Trophoblast cell (in vitro differentiated cells and primary cell): ENCODE results near the gene MYO1D.

Experiments used
- DNase-seq, 2 donors: peaks; one replicate each; pipeline ENCODE4 v3.0.0-alpha.2; 2016
- H2AFZ ChIP-seq: 2 replicates; pipeline ENCODE4 v1.6.1; 2013; ENCODE audit warnings: low read length, moderate library complexity, mild to moderate bottlenecking; ENCODE audit not compliant: insufficient read depth, poor library complexity
- H2AK5ac ChIP-seq: 2 replicates; pipeline ENCODE4 v1.6.1; 2013; ENCODE audit warnings: mild to moderate bottlenecking, low read length
- H2BK120ac ChIP-seq: 2 replicates; pipeline ENCODE4 v1.6.1; 2013; ENCODE audit warnings: low read length, mild to moderate bottlenecking, moderate library complexity; ENCODE audit not compliant: insufficient read depth, poor library complexity
- H2BK12ac ChIP-seq: 2 replicates; pipeline ENCODE4 v1.6.1; 2013; ENCODE audit warnings: mild to moderate bottlenecking, low read length, moderate library complexity
- H2BK5ac ChIP-seq: 2 replicates; pipeline ENCODE4 v1.6.1; 2013; ENCODE audit warnings: low read length, low read depth, moderate library complexity, mild to moderate bottlenecking; ENCODE audit not compliant: poor library complexity
- H3K14ac ChIP-seq: 2 replicates; pipeline ENCODE4 v1.6.1; 2013; ENCODE audit warnings: mild to moderate bottlenecking, low read length
- H3K18ac ChIP-seq: 2 replicates; pipeline ENCODE4 v1.6.1; 2013; ENCODE audit warnings: mild to moderate bottlenecking, low read length
- H3K23ac ChIP-seq: 2 replicates; pipeline ENCODE4 v1.6.1; 2013; ENCODE audit warnings: low read length
- H3K27ac ChIP-seq: 2 replicates; pipeline ENCODE4 v1.5.1; 2013; ENCODE audit warnings: low read depth, mild to moderate bottlenecking, inconsistent platforms, low read length, moderate library complexity
- H3K27me3 ChIP-seq: 2 replicates; pipeline ENCODE4 v1.6.1; 2013; ENCODE audit warnings: inconsistent platforms, mild to moderate bottlenecking, low read length, moderate library complexity; ENCODE audit not compliant: insufficient read depth
- H3K36me3 ChIP-seq, 2 experiments: 1 replicate in 1 of 2; 2 replicates in 1 of 2; pipeline ENCODE4 v1.6.1; 2013; ENCODE audit warnings: low read length in 2 of 2, mild to moderate bottlenecking in 2 of 2, moderate library complexity in 1 of 2; ENCODE audit not compliant: insufficient read depth in 2 of 2, control insufficient read depth in 1 of 2
- H3K4ac ChIP-seq: 2 replicates; pipeline ENCODE4 v1.6.1; 2013; ENCODE audit warnings: low read depth, mild to moderate bottlenecking, low read length, moderate library complexity
- H3K4me1 ChIP-seq, 2 experiments: 1 replicate in 1 of 2; 2 replicates in 1 of 2; pipeline ENCODE4 v1.6.1; 2013; ENCODE audit warnings: low read length in 2 of 2, mild to moderate bottlenecking in 2 of 2, moderate library complexity in 1 of 2; ENCODE audit not compliant: insufficient read depth in 2 of 2, control insufficient read depth in 1 of 2
- H3K4me2 ChIP-seq: 2 replicates; pipeline ENCODE4 v1.6.1; 2013; ENCODE audit warnings: inconsistent platforms, mild to moderate bottlenecking, low read length, moderate library complexity
- H3K4me3 ChIP-seq: 2 replicates; pipeline ENCODE4 v1.5.1; 2013; ENCODE audit warnings: mild to moderate bottlenecking, low read depth, low read length, inconsistent platforms
- H3K79me1 ChIP-seq: one replicate; pipeline ENCODE4 v1.6.1; 2013; ENCODE audit warnings: low read length
- H3K79me2 ChIP-seq: 2 replicates; pipeline ENCODE4 v1.6.1; 2013; ENCODE audit warnings: low read length, mild to moderate bottlenecking; ENCODE audit not compliant: control insufficient read depth, insufficient read depth, poor library complexity
- H3K9ac ChIP-seq: 2 replicates; pipeline ENCODE4 v1.6.1; 2013; ENCODE audit warnings: mild to moderate bottlenecking, low read length
- H3K9me3 ChIP-seq: 2 replicates; pipeline ENCODE4 v1.6.1; 2013; ENCODE audit warnings: low read depth, mild to moderate bottlenecking, control low read depth, inconsistent platforms, low read length; ENCODE audit not compliant: insufficient read depth
- H4K12ac ChIP-seq: 2 replicates; pipeline ENCODE4 v1.6.1; 2013; ENCODE audit warnings: low read depth, mild to moderate bottlenecking, low read length, moderate library complexity
- H4K8ac ChIP-seq: 2 replicates; pipeline ENCODE4 v1.6.1; 2013; ENCODE audit warnings: low read depth, mild to moderate bottlenecking, low read length, moderate library complexity
- H4K91ac ChIP-seq: one replicate; pipeline ENCODE4 v1.6.1; 2013; ENCODE audit warnings: low read depth, mild to moderate bottlenecking, low read length, moderate library complexity
- WGBS: extraction: QIAGEN DNeasy Blood & Tissue Kit; methylation state at CpG from one replicate; pipeline ENCODE4 v1.1.7; 2013; ENCODE audit warnings: missing lambda C conversion rate; ENCODE audit not compliant: insufficient read length, insufficient coverage; ENCODE audit errors: extremely low coverage; 5-methylcytosine and 5-hydroxymethylcytosine counted together

The MYO1D gene

DNA sequence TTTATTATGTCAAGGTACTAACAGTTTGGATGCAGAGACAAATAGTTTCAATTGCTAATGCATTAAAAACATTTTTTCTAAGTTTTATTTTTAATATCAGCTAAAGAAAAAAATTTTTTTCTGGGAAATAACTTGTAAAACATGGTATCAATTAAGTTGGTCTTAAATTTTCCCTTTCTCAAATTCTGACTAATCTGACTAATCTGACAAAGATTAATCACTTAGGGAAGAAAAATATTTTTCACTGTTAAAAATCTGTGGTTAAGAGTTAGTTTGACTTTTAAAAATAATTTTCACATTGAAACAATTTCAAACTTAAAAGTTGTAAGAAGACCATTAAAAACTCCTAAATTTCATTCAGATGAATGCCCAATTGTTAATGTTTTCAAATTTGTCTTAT, 74.6 kb downstream of the MYO1D start:
- Histone ChIP-seq H3K36me3 (no peaks in the 10 kb centered on the region), H3K23ac (no peak overlapping the region), H4K8ac (no peak overlapping the region), H2BK5ac (no peak overlapping the region), H3K4me1 (no peaks in the 10 kb centered on the region), H2BK12ac (no peak overlapping the region), H3K9ac (no peak overlapping the region), H3K18ac (no peak overlapping the region), H2AK5ac (no peak overlapping the region), H3K27ac (no peak overlapping the region), H3K4me3 (no peak overlapping the region), H2AFZ (no peak overlapping the region), H4K12ac (no peak overlapping the region), H3K4ac (no peak overlapping the region), H3K9me3 (no peaks in the 10 kb centered on the region), H3K79me1 (no peaks in the 10 kb centered on the region), H3K79me2 (no peaks in the 10 kb centered on the region), H3K4me2 (no peak overlapping the region), H3K27me3 (no peaks in the 10 kb centered on the region), H2BK120ac (no peak overlapping the region), H4K91ac (no peak overlapping the region), H3K14ac (no peak overlapping the region)
- DNase-seq: no peak

- no CpG with 5 or more reads among the region's 2 CpGs for WGBS
- H3K9me3 ChIP-seq: no peaks in the 10 kb centered on the region
- no peak overlapping the region for H2AK5ac ChIP-seq
- no peak for DNase-seq
- no peaks in the 10 kb centered on the region for H3K79me2 ChIP-seq
- no peak overlapping the region for H3K4me3 ChIP-seq
- H2AFZ ChIP-seq: no peak overlapping the region
- no peaks in the 10 kb centered on the region for H3K79me1 ChIP-seq
- H2BK5ac ChIP-seq: no peak overlapping the region
- no peak overlapping the region for H3K23ac ChIP-seq
- no peak overlapping the region for H2BK12ac ChIP-seq
- H3K27me3 ChIP-seq: no peaks in the 10 kb centered on the region
- no peak overlapping the region for H2BK120ac ChIP-seq
- no peak overlapping the region for H4K91ac ChIP-seq
- H3K4ac ChIP-seq: no peak overlapping the region
- no peaks in the 10 kb centered on the region for H3K36me3 ChIP-seq
- H4K12ac ChIP-seq: no peak overlapping the region
- H3K27ac ChIP-seq: no peak overlapping the region
- no peak overlapping the region for H3K4me2 ChIP-seq
- H3K18ac ChIP-seq: no peak overlapping the region
- H4K8ac ChIP-seq: no peak overlapping the region
- H3K14ac ChIP-seq: no peak overlapping the region
- H3K4me1 ChIP-seq: no peaks in the 10 kb centered on the region
- no peak overlapping the region for H3K9ac ChIP-seq
Measured at GRCh38 chr17:32801641-32802040, 75.3 kb downstream of the MYO1D start.

- no peak overlapping the region for H3K9ac ChIP-seq
- H3K9me3 ChIP-seq: no peaks in the 10 kb centered on the region
- no peak overlapping the region for H2BK5ac ChIP-seq
- H3K4ac ChIP-seq: no peak overlapping the region
- no peaks in the 10 kb centered on the region for H3K79me1 ChIP-seq
- no peak overlapping the region for H2AK5ac ChIP-seq
- H4K8ac ChIP-seq: no peak overlapping the region
- H3K27me3 ChIP-seq: no peaks in the 10 kb centered on the region
- no peak overlapping the region for H3K4me3 ChIP-seq
- WGBS: no CpG with 5 or more reads among the region's 4 CpGs
- no peak overlapping the region for H4K91ac ChIP-seq
- H3K27ac ChIP-seq: no peak overlapping the region
- no peak overlapping the region for H2BK120ac ChIP-seq
- H4K12ac ChIP-seq: no peak overlapping the region
- no peak overlapping the region for H3K18ac ChIP-seq
- no peak overlapping the region for H3K4me2 ChIP-seq
- H2BK12ac ChIP-seq: no peak overlapping the region
- no peaks in the 10 kb centered on the region for H3K4me1 ChIP-seq
- H2AFZ ChIP-seq: no peak overlapping the region
- H3K36me3 ChIP-seq: no peaks in the 10 kb centered on the region
- no peak overlapping the region for H3K14ac ChIP-seq
- no peak for DNase-seq
- no peak overlapping the region for H3K23ac ChIP-seq
- H3K79me2 ChIP-seq: no peaks in the 10 kb centered on the region
Measured at GRCh38 chr17:32801193-32801592, 75.7 kb downstream of the MYO1D start.

GRCh38 chr17:32798938-32799337, 78.0 kb downstream of the MYO1D start:
- H3K23ac ChIP-seq: no peak overlapping the region
- no peak overlapping the region for H3K14ac ChIP-seq
- no peaks in the 10 kb centered on the region for H3K4me1 ChIP-seq
- no peak overlapping the region for H2BK12ac ChIP-seq
- H3K18ac ChIP-seq: no peak overlapping the region
- H4K12ac ChIP-seq: no peak overlapping the region
- no peaks in the 10 kb centered on the region for H3K9me3 ChIP-seq
- H3K79me2 ChIP-seq: no peaks in the 10 kb centered on the region
- no peak overlapping the region for H4K91ac ChIP-seq
- no peak overlapping the region for H2BK5ac ChIP-seq
- H2AFZ ChIP-seq: no peak overlapping the region
- no peak overlapping the region for H4K8ac ChIP-seq
- no peak overlapping the region for H3K9ac ChIP-seq
- H3K79me1 ChIP-seq: no peaks in the 10 kb centered on the region
- H3K4ac ChIP-seq: no peak overlapping the region
- no CpG with 5 or more reads among the region's 1 CpG for WGBS
- no peak overlapping the region for H3K4me3 ChIP-seq
- no peak overlapping the region for H3K27ac ChIP-seq
- H3K27me3 ChIP-seq: no peaks in the 10 kb centered on the region
- no peaks in the 10 kb centered on the region for H3K36me3 ChIP-seq
- no peak overlapping the region for H3K4me2 ChIP-seq
- no peak overlapping the region for H2AK5ac ChIP-seq
- no peak for DNase-seq
- H2BK120ac ChIP-seq: no peak overlapping the region
